PC-3 (cell line): ENCODE data around the gene MYL10. TPM values are rescaled to one million over a fixed set of nuclear protein-coding genes. Genes with fewer than 3 reads are reported as not detected.

Experiments
- ATAC-seq: fragments of 200-7000 bp; cut with Tn5 transposase; 2 replicates; pipeline ENCODE4 v1.9.1; 2020; ENCODE audit warnings: mild to moderate bottlenecking, moderate library complexity
- BruUV-seq: library from RNA; stranded (reverse); fragments of 400-500 nt; replicated peaks from 2 replicates; lab custom pipeline; 2021; lab: Mats Ljungman, UMichigan
- CTCF ChIA-PET: fragments of 300-600 bp; sonication (Branson Sonifier 250); formaldehyde crosslinking; loops from one replicate; lab custom pipeline; 2022; ENCODE audit warnings: antibody characterized with exemption; lab: Charles Lee
- POLR2A ChIA-PET: fragments of 300-600 bp; sonication (Branson Sonifier 250); formaldehyde crosslinking; loops from one replicate; lab custom pipeline; 2022; ENCODE audit warnings: antibody characterized with exemption; ENCODE audit not compliant: unreplicated experiment; lab: Charles Lee
- DNase-seq: peaks from one replicate; pipeline ENCODE4 v3.0.0-alpha.2; 2015
- H2AFZ ChIP-seq: fragments of 300-600 bp; sonication (generic); 2 replicates; pipeline ENCODE4 v1.6.0; 2016; ENCODE audit warnings: antibody characterized with exemption, low read length
- H3F3A ChIP-seq: fragments of 300-600 bp; sonication (generic); one replicate; pipeline ENCODE4 v1.6.0; 2017; ENCODE audit warnings: antibody characterized with exemption, low read length, control low read depth, mild to moderate bottlenecking; ENCODE audit not compliant: unreplicated experiment
- H3K27ac ChIP-seq: fragments of 300-600 bp; sonication (generic); 2 replicates; pipeline ENCODE4 v1.5.1; 2016; ENCODE audit warnings: mild to moderate bottlenecking, low read length
- H3K27me3 ChIP-seq: fragments of 300-600 bp; sonication (generic); 2 replicates; pipeline ENCODE4 v1.6.1; 2016; ENCODE audit warnings: low read length, mixed read lengths
- H3K36me3 ChIP-seq: fragments of 300-600 bp; sonication (generic); 2 replicates; pipeline ENCODE4 v1.6.1; 2016; ENCODE audit warnings: low read depth, mixed run types, low read length, mixed read lengths
- H3K4me1 ChIP-seq: fragments of 300-600 bp; sonication (generic); 2 replicates; pipeline ENCODE4 v1.5.1; 2016; ENCODE audit warnings: low read length; ENCODE audit not compliant: insufficient read depth
- H3K4me2 ChIP-seq: fragments of 300-600 bp; sonication (generic); 2 replicates; pipeline ENCODE4 v1.6.0; 2016; ENCODE audit warnings: low read length
- H3K4me3 ChIP-seq: fragments of 300-600 bp; sonication (generic); 2 replicates; pipeline ENCODE4 v1.5.1; 2016; ENCODE audit warnings: mild to moderate bottlenecking, low read length, mixed read lengths
- H3K79me2 ChIP-seq: fragments of 300-600 bp; sonication (generic); 2 replicates; pipeline ENCODE4 v1.6.1; 2017; ENCODE audit warnings: low read length, mixed read lengths
- H3K9ac ChIP-seq: fragments of 300-600 bp; sonication (generic); 2 replicates; pipeline ENCODE4 v1.6.0; 2016; ENCODE audit warnings: mild to moderate bottlenecking, low read length
- H3K9me2 ChIP-seq: fragments of 300-600 bp; sonication (generic); replicated peaks from 2 replicates; pipeline ENCODE4 v1.6.1; 2016; ENCODE audit warnings: mixed run types, low read length, mixed read lengths
- H3K9me3 ChIP-seq: fragments of 300-600 bp; sonication (generic); 2 replicates; pipeline ENCODE4 v1.6.1; 2016; ENCODE audit warnings: low read length, mixed read lengths
- H4K20me1 ChIP-seq: fragments of 300-600 bp; sonication (generic); 2 replicates; pipeline ENCODE4 v1.6.1; 2016; ENCODE audit warnings: low read length, mixed read lengths
- EZH2 ChIP-seq: fragments of 300-600 bp; sonication (generic); IDR thresholded peaks from one replicate; pipeline ENCODE4 v1.6.1; 2017; ENCODE audit warnings: antibody characterized with exemption, mild to moderate bottlenecking, low read length; ENCODE audit not compliant: unreplicated experiment
- EZH2phosphoT487 ChIP-seq: fragments of 300-600 bp; sonication (generic); IDR thresholded peaks from 2 replicates; pipeline ENCODE4 v1.6.1; 2018; ENCODE audit warnings: mild to moderate bottlenecking, antibody characterized with exemption, low read length, borderline replicate concordance
- intact Hi-C: fragments of 100-400 bp; cut with micrococcal nuclease; formaldehyde crosslinking; loops from 2 replicates; pipeline ENCODE4 v1.9.0; 2023
- total RNA-seq: library from RNA; depleted of rRNA; stranded (reverse); fragments of >200 nt; gene quantifications from 2 replicates; pipeline ENCODE4 v1.2.3, GENCODE V29; 2014
- TF ChIP-seq, protein P1 (sequence below): fragments of 300-600 bp; sonication (generic); conservative IDR thresholded peaks from 2 replicates; pipeline ENCODE4 v1.5.1; 2017; ENCODE audit warnings: antibody characterized with exemption, low read depth, mild to moderate bottlenecking, low read length

MYL10 gene
- total RNA-seq, 1 experiment from 2014 or later = 0.69 TPM

DNA sequence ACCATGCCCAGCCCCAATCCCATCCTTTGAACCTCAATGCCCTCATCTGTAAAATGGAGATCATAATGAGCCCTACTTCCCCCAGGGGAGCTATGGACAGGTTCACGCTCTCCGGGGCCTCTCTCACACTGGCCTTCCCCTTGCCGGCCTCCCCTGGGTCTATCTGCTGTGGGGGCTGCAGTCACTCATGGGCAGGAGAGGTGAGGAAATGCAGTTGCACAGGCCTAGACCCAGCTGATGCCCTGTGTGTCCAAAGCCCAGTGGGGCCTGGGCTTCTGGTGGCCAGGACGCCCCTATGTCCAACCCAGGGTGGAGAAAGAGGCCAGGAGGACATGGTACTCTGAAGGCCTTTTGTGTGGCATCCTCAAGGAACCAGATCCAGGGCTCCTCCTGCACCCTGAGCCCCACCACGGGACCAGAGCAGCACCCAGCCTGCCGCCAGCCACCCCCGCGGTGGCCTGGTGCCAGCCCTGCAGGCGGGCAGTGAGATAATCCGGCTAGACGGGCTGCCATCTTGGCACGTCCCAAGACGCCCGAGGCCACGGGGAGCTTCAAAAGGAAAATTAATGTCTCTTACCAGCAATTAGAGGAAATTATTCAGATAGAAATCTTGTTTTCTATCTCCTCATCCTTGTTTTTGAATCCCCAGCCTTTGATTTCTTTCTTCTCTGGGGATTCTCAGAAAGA lies 39.0 kb downstream of the MYL10 start:
- no peaks in the 10 kb centered on the region for H3F3A ChIP-seq
- CTCF ChIA-PET = no interaction called here
- POLR2A ChIA-PET = no interaction called here

DNA sequence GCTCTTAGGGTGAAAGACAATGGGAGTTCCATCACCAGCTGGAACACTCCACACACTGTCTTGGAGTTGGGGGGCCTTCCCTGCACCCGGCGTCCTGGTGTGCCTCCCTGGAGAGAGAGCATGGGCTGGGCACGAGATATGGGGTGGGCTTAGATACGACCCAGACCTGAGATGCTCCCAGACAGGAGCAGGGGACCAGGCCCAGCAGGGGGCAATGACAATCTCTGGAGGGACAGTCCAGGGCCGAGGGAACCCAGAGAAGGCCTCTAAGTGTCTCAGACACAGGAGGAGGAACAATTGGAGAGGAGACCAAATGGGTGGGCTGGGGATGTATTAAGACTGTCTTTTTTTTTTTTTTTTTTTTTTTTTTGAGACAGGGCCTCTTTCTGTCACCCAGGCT lies 40.0 kb downstream of the MYL10 start:
- H3K9ac ChIP-seq = no peak overlapping the region
- no peaks in the 10 kb centered on the region for H3F3A ChIP-seq
- no peak overlapping the region for H3K4me3 ChIP-seq
- BruUV-seq = no TSS peak
- no peaks in the 10 kb centered on the region for H4K20me1 ChIP-seq
- no peaks in the 10 kb centered on the region for H3K36me3 ChIP-seq
- H3K9me2 ChIP-seq = no peaks in the 10 kb centered on the region
- ATAC-seq (no peak), DNase-seq (no peak)
- H2AFZ ChIP-seq = no peak overlapping the region
- no peaks in the 10 kb centered on the region for H3K9me3 ChIP-seq
- H3K27me3 ChIP-seq = no peaks in the 10 kb centered on the region
- H3K79me2 ChIP-seq = no peaks in the 10 kb centered on the region
- POLR2A ChIA-PET = no interaction called here
- intact Hi-C loops = no loop called here
- H3K4me2 ChIP-seq = no peak overlapping the region
- no peaks in the 10 kb centered on the region; the same call in 1 of the 2 replicates for H3K4me1 ChIP-seq
- no peak overlapping the region for H3K27ac ChIP-seq
- CTCF ChIA-PET = no interaction called here
- TF ChIP-seq, protein P1, sequence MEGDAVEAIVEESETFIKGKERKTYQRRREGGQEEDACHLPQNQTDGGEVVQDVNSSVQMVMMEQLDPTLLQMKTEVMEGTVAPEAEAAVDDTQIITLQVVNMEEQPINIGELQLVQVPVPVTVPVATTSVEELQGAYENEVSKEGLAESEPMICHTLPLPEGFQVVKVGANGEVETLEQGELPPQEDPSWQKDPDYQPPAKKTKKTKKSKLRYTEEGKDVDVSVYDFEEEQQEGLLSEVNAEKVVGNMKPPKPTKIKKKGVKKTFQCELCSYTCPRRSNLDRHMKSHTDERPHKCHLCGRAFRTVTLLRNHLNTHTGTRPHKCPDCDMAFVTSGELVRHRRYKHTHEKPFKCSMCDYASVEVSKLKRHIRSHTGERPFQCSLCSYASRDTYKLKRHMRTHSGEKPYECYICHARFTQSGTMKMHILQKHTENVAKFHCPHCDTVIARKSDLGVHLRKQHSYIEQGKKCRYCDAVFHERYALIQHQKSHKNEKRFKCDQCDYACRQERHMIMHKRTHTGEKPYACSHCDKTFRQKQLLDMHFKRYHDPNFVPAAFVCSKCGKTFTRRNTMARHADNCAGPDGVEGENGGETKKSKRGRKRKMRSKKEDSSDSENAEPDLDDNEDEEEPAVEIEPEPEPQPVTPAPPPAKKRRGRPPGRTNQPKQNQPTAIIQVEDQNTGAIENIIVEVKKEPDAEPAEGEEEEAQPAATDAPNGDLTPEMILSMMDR = no peak
- no peak for TF ChIP-seq EZH2
- no peak for TF ChIP-seq EZH2phosphoT487

More for the DNA sequence above, 39.0 kb downstream of the MYL10 start:
- no peaks in the 10 kb centered on the region for H3K36me3 ChIP-seq
- no peak overlapping the region for H3K4me3 ChIP-seq
- BruUV-seq = no TSS peak
- no peaks in the 10 kb centered on the region for H3K79me2 ChIP-seq
- TF ChIP-seq, protein P1 = no peak
- no peak for TF ChIP-seq EZH2
- no peak for TF ChIP-seq EZH2phosphoT487
- H3K27ac ChIP-seq = no peak overlapping the region
- H3K27me3 ChIP-seq = no peaks in the 10 kb centered on the region
- H3K4me2 ChIP-seq = no peak overlapping the region
- no peak overlapping the region for H2AFZ ChIP-seq
- H3K9me2 ChIP-seq = no peaks in the 10 kb centered on the region
- no peaks in the 10 kb centered on the region for H4K20me1 ChIP-seq
- DNase-seq (no peak), ATAC-seq (no peak)
- no peaks in the 10 kb centered on the region; the same call in 1 of the 2 replicates for H3K4me1 ChIP-seq
- H3K9ac ChIP-seq = no peak overlapping the region
- intact Hi-C loops = no loop called here
- H3K9me3 ChIP-seq = no peaks in the 10 kb centered on the region

GRCh38 chr7:101588131-101588935 lies 40.8 kb downstream of the MYL10 start:
- H3K9me2 ChIP-seq = no peaks in the 10 kb centered on the region
- no peaks in the 10 kb centered on the region for H3F3A ChIP-seq
- no peaks in the 10 kb centered on the region for H3K9me3 ChIP-seq
- no peaks in the 10 kb centered on the region; the same call in 1 of the 2 replicates for H3K4me1 ChIP-seq
- H4K20me1 ChIP-seq = no peaks in the 10 kb centered on the region
- POLR2A ChIA-PET = no interaction called here
- H3K36me3 ChIP-seq = no peaks in the 10 kb centered on the region
- no TSS peak for BruUV-seq
- H3K27me3 ChIP-seq = no peaks in the 10 kb centered on the region
- CTCF ChIA-PET = no interaction called here
- H3K4me3 ChIP-seq = no peak overlapping the region
- DNase-seq (no peak), ATAC-seq (no peak)
- no peak overlapping the region for H3K4me2 ChIP-seq
- no peak overlapping the region for H3K27ac ChIP-seq
- intact Hi-C loops = no loop called here
- TF ChIP-seq EZH2 = no peak
- TF ChIP-seq EZH2phosphoT487 = no peak
- TF ChIP-seq, protein P1 = no peak
- H2AFZ ChIP-seq = no peak overlapping the region
- H3K79me2 ChIP-seq = no peaks in the 10 kb centered on the region
- H3K9ac ChIP-seq = no peak overlapping the region
